ENCODE measurements around the gene TACC3. TPM values are rescaled to one million over a fixed set of nuclear protein-coding genes. Genes with fewer than 3 reads are reported as not detected.

TACC3 gene
- polyA plus RNA-seq, 1 experiment = 24.0 TPM

DNA sequence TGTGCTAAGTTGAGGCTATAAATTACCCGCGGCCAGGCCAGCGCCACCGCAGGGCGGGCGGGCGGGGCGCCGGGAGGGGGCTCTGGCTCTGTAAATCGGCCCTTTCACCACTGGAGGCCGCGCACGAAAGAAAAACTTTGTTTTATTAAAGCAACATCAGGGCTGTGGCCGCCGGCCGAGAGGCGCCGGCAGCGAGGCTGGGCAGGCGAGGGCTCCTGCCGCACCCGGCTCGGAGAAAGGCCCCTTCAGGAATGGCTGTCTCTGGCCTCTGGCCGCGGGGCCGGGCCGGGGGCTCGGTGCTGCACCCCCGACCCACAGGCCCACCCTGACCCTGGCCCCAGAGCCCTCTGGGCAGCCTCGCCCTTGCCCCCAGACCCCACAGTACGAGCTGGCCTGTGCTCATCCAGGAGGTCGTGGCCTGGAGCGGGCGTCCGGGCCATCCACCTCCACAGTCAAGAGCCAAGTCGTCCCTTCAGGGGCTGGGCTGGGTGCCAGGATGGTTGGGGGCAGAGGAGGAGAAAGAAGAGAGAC, 42.3 kb downstream of the TACC3 start:
- TF ChIP-seq, protein P1, sequence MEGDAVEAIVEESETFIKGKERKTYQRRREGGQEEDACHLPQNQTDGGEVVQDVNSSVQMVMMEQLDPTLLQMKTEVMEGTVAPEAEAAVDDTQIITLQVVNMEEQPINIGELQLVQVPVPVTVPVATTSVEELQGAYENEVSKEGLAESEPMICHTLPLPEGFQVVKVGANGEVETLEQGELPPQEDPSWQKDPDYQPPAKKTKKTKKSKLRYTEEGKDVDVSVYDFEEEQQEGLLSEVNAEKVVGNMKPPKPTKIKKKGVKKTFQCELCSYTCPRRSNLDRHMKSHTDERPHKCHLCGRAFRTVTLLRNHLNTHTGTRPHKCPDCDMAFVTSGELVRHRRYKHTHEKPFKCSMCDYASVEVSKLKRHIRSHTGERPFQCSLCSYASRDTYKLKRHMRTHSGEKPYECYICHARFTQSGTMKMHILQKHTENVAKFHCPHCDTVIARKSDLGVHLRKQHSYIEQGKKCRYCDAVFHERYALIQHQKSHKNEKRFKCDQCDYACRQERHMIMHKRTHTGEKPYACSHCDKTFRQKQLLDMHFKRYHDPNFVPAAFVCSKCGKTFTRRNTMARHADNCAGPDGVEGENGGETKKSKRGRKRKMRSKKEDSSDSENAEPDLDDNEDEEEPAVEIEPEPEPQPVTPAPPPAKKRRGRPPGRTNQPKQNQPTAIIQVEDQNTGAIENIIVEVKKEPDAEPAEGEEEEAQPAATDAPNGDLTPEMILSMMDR (IDR thresholded peaks at IDR 0.05; ENCODE audit: insufficient read depth, low read depth, low read length) = no peak
- ChIA-PET CTCF (interaction anchor here (0.7 to 1.7 kb wide), 7 partner anchors 12 to 136 kb away, joined by 3 to 10 read pairs (median 3); no protein-coding TSS in a partner anchor), POLR2A (no interaction called here)
- peak overlapping the region; percentile 9; the same call in 1 of the 2 replicates for H3K4me3 ChIP-seq (ENCODE audit: low read depth, low read length)
- H3K36me3 ChIP-seq (ENCODE audit: control insufficient read depth, insufficient read depth, low read length) = no peaks in the 10 kb centered on the region
- DNase-seq (ENCODE audit: low read depth) = no peak
- no peaks in the 10 kb centered on the region; the same call in 1 of the 2 replicates for H3K27me3 ChIP-seq (ENCODE audit: control insufficient read depth, insufficient read depth, low read length)

GRCh38 chr4:1764670-1765069, 43.3 kb downstream of the TACC3 start:
- no peak for DNase-seq (ENCODE audit: low read depth)
- no peak overlapping the region for H3K4me3 ChIP-seq (ENCODE audit: low read depth, low read length)
- POLR2A ChIA-PET = no interaction called here
- CTCF ChIA-PET = interaction anchor here (1.1 to 1.7 kb wide), 3 partner anchors 19 to 135 kb away, joined by 3 to 10 read pairs (median 5); no protein-coding TSS in a partner anchor
- TF ChIP-seq, protein P1 (IDR thresholded peaks at IDR 0.05; ENCODE audit: insufficient read depth, low read depth, low read length) = no peak
- H3K36me3 ChIP-seq (ENCODE audit: control insufficient read depth, insufficient read depth, low read length) = no peaks in the 10 kb centered on the region
- H3K27me3 ChIP-seq (ENCODE audit: control insufficient read depth, insufficient read depth, low read length) = no peaks in the 10 kb centered on the region; the same call in 1 of the 2 replicates

GRCh38 chr4:1765409-1766072, 44.2 kb downstream of the TACC3 start:
- ChIA-PET POLR2A (no interaction called here), CTCF (interaction anchor here (1.7 kb wide), 1 partner anchor 134 kb away, joined by 10 read pairs; no protein-coding TSS in a partner anchor)
- Histone ChIP-seq H3K36me3 (ENCODE audit: control insufficient read depth, insufficient read depth, low read length) (no peaks in the 10 kb centered on the region), H3K27me3 (ENCODE audit: control insufficient read depth, insufficient read depth, low read length) (no peaks in the 10 kb centered on the region; the same call in 1 of the 2 replicates), H3K4me3 (ENCODE audit: low read depth, low read length) (no peak overlapping the region)
- no peak for DNase-seq (ENCODE audit: low read depth)
- TF ChIP-seq, protein P1 (IDR thresholded peaks at IDR 0.05; ENCODE audit: insufficient read depth, low read depth, low read length) = no peak

GRCh38 chr4:1766106-1767060, 45.1 kb downstream of the TACC3 start:
- DNase-seq (ENCODE audit: low read depth) = no peak
- Histone ChIP-seq H3K27me3 (ENCODE audit: control insufficient read depth, insufficient read depth, low read length) (no peaks in the 10 kb centered on the region; the same call in 1 of the 2 replicates), H3K4me3 (ENCODE audit: low read depth, low read length) (no peak overlapping the region), H3K36me3 (ENCODE audit: control insufficient read depth, insufficient read depth, low read length) (no peaks in the 10 kb centered on the region)
- CTCF ChIA-PET = interaction anchor here (2.4 kb wide), 1 partner anchor 11 kb away, joined by 8 read pairs; no protein-coding TSS in a partner anchor
- POLR2A ChIA-PET = no interaction called here
- TF ChIP-seq, protein P1 (IDR thresholded peaks at IDR 0.05; ENCODE audit: insufficient read depth, low read depth, low read length) = no peak
